Measurements from ENCODE around the gene C11orf54.
A peak's percentile ranks its signal among the peaks of the same experiment; 100 is the strongest.

The C11orf54 gene

GRCh38 chr11:93746101-93746500 lies 4.6 kb downstream of the C11orf54 start:
- in situ Hi-C loops (cut with MboI; ENCODE audit: low sequenced_read_pairs, unreplicated experiment): no loop called here
- no peak for DNase-seq (ENCODE audit: low spot score)
- TF ChIP-seq CTCF (IDR thresholded peaks at IDR 0.05; ENCODE audit: borderline replicate concordance, control extremely low read depth, extremely low read depth, insufficient read depth, missing control alignments): no peak

- in situ Hi-C loops (cut with MboI; ENCODE audit: low sequenced_read_pairs, unreplicated experiment): no loop called here
- DNase-seq (ENCODE audit: low spot score): peak; percentile 26
- no peak for TF ChIP-seq CTCF (IDR thresholded peaks at IDR 0.05; ENCODE audit: borderline replicate concordance, control extremely low read depth, extremely low read depth, insufficient read depth, missing control alignments)
Measured at GRCh38 chr11:93747122-93747521, 5.7 kb downstream of the C11orf54 start.

GRCh38 chr11:93751001-93751400 lies 9.5 kb downstream of the C11orf54 start:
- in situ Hi-C loops (cut with MboI; ENCODE audit: low sequenced_read_pairs, unreplicated experiment): no loop called here

GRCh38 chr11:93753241-93753640 lies 11.8 kb downstream of the C11orf54 start:
- DNase-seq (ENCODE audit: low spot score): no peak
- no peak for TF ChIP-seq CTCF (IDR thresholded peaks at IDR 0.05; ENCODE audit: borderline replicate concordance, control extremely low read depth, extremely low read depth, insufficient read depth, missing control alignments)
- in situ Hi-C loops (cut with MboI; ENCODE audit: low sequenced_read_pairs, unreplicated experiment): no loop called here

More at GRCh38 chr11:93751001-93751400, 9.5 kb downstream of the C11orf54 start:
- no peak for DNase-seq (ENCODE audit: low spot score)
- TF ChIP-seq CTCF (IDR thresholded peaks at IDR 0.05; ENCODE audit: borderline replicate concordance, control extremely low read depth, extremely low read depth, insufficient read depth, missing control alignments): no peak

GRCh38 chr11:93756748-93757147 lies 15.3 kb downstream of the C11orf54 start:
- TF ChIP-seq CTCF (IDR thresholded peaks at IDR 0.05; ENCODE audit: borderline replicate concordance, control extremely low read depth, extremely low read depth, insufficient read depth, missing control alignments): no peak
- in situ Hi-C loops (cut with MboI; ENCODE audit: low sequenced_read_pairs, unreplicated experiment): no loop called here
- DNase-seq (ENCODE audit: low spot score): peak; percentile 28

GRCh38 chr11:93757301-93757700 lies 15.8 kb downstream of the C11orf54 start:
- no peak for DNase-seq (ENCODE audit: low spot score)
- TF ChIP-seq CTCF (IDR thresholded peaks at IDR 0.05; ENCODE audit: borderline replicate concordance, control extremely low read depth, extremely low read depth, insufficient read depth, missing control alignments): no peak
- in situ Hi-C loops (cut with MboI; ENCODE audit: low sequenced_read_pairs, unreplicated experiment): no loop called here
